Measurements from ENCODE around the gene BHLHE23. TPM values are rescaled to one million over a fixed set of nuclear protein-coding genes. Genes with fewer than 3 reads are reported as not detected.

The BHLHE23 gene
- not detected in 2 replicates for total RNA-seq

GRCh38 chr20:63006540-63007359, at the start of gene BHLHE23:
TSS of gene BHLHE23 (minus strand) at chr20:63006964. CDS start at chr20:63006774, 190 bp downstream.
- intact Hi-C loops (cut with micrococcal nuclease): loop anchor here (5.0 to 10.0 kb wide), 2 partner anchors 134 to 532 kb away; partner anchors contain the start of gene GATA5
- Mint-ChIP-seq H3K36me3 (ENCODE audit: low read depth) (peaks cover 2% of the 10 kb centered on the region), H3K27ac (no peak within 1 kb of the TSS), H3K9me3 (no peaks in the 10 kb centered on the region), H3K27me3 (ENCODE audit: low read depth) (peaks cover 63% of the 10 kb centered on the region), H3K4me1 (ENCODE audit: low read depth) (peaks cover 11% of the 10 kb centered on the region), H3K4me3 (ENCODE audit: low read depth) (no peak within 1 kb of the TSS)
- DNase-seq (ENCODE audit: low spot score): no peak

- Mint-ChIP-seq H3K36me3 (ENCODE audit: low read depth) (no peaks in the 10 kb centered on the region), H3K9me3 (no peaks in the 10 kb centered on the region), H3K27ac (no peak overlapping the region), H3K27me3 (ENCODE audit: low read depth) (peaks cover 2% of the 10 kb centered on the region), H3K4me3 (ENCODE audit: low read depth) (no peak overlapping the region), H3K4me1 (ENCODE audit: low read depth) (no peaks in the 10 kb centered on the region)
- intact Hi-C loops (cut with micrococcal nuclease): loop anchor here (5.0 kb wide), 1 partner anchor 127 kb away; no protein-coding TSS in a partner anchor
- no peak for DNase-seq (ENCODE audit: low spot score)
These were observed 48.9 kb upstream of the BHLHE23 start for GRCh38 chr20:63055575-63056235.

- Mint-ChIP-seq H3K4me3 (ENCODE audit: low read depth) (no peak overlapping the region), H3K27ac (no peak overlapping the region), H3K4me1 (ENCODE audit: low read depth) (no peaks in the 10 kb centered on the region), H3K27me3 (ENCODE audit: low read depth) (peaks cover 2% of the 10 kb centered on the region), H3K36me3 (ENCODE audit: low read depth) (no peaks in the 10 kb centered on the region), H3K9me3 (no peaks in the 10 kb centered on the region)
- intact Hi-C loops (cut with micrococcal nuclease): loop anchor here (5.0 kb wide), 1 partner anchor 128 kb away; no protein-coding TSS in a partner anchor
- DNase-seq (ENCODE audit: low spot score): no peak
These were observed 48.0 kb upstream of the BHLHE23 start for GRCh38 chr20:63054681-63055240.

- intact Hi-C loops (cut with micrococcal nuclease): no loop called here
- Mint-ChIP-seq H3K36me3 (ENCODE audit: low read depth) (no peaks in the 10 kb centered on the region), H3K4me1 (ENCODE audit: low read depth) (no peaks in the 10 kb centered on the region), H3K9me3 (no peaks in the 10 kb centered on the region), H3K4me3 (ENCODE audit: low read depth) (no peak overlapping the region), H3K27me3 (ENCODE audit: low read depth) (peaks cover 2% of the 10 kb centered on the region), H3K27ac (no peak overlapping the region)
- DNase-seq (ENCODE audit: low spot score): no peak
These were observed 47.3 kb upstream of the BHLHE23 start for GRCh38 chr20:63054103-63054474.

GRCh38 chr20:63053432-63054102, 46.8 kb upstream of the BHLHE23 start:
- H3K27me3 Mint-ChIP-seq (ENCODE audit: low read depth): peaks cover 2% of the 10 kb centered on the region
- DNase-seq (ENCODE audit: low spot score): no peak
- H3K9me3 Mint-ChIP-seq: no peaks in the 10 kb centered on the region
- intact Hi-C loops (cut with micrococcal nuclease): no loop called here
- no peaks in the 10 kb centered on the region for H3K4me1 Mint-ChIP-seq (ENCODE audit: low read depth)
- no peaks in the 10 kb centered on the region for H3K36me3 Mint-ChIP-seq (ENCODE audit: low read depth)
- H3K4me3 Mint-ChIP-seq (ENCODE audit: low read depth): no peak overlapping the region
- no peak overlapping the region for H3K27ac Mint-ChIP-seq

- DNase-seq (ENCODE audit: low spot score): no peak
- no peak overlapping the region for H3K4me3 Mint-ChIP-seq (ENCODE audit: low read depth)
- H3K27me3 Mint-ChIP-seq (ENCODE audit: low read depth): peaks cover 2% of the 10 kb centered on the region
- no peaks in the 10 kb centered on the region for H3K36me3 Mint-ChIP-seq (ENCODE audit: low read depth)
- intact Hi-C loops (cut with micrococcal nuclease): no loop called here
- no peaks in the 10 kb centered on the region for H3K4me1 Mint-ChIP-seq (ENCODE audit: low read depth)
- H3K9me3 Mint-ChIP-seq: no peaks in the 10 kb centered on the region
- no peak overlapping the region for H3K27ac Mint-ChIP-seq
These were observed 46.0 kb upstream of the BHLHE23 start for GRCh38 chr20:63052571-63053431.

- no peak for DNase-seq (ENCODE audit: low spot score)
- intact Hi-C loops (cut with micrococcal nuclease): no loop called here
- no peak overlapping the region for H3K27ac Mint-ChIP-seq
- no peaks in the 10 kb centered on the region for H3K4me1 Mint-ChIP-seq (ENCODE audit: low read depth)
- H3K4me3 Mint-ChIP-seq (ENCODE audit: low read depth): no peak overlapping the region
- H3K9me3 Mint-ChIP-seq: no peaks in the 10 kb centered on the region
- H3K36me3 Mint-ChIP-seq (ENCODE audit: low read depth): no peaks in the 10 kb centered on the region
- peaks cover 2% of the 10 kb centered on the region for H3K27me3 Mint-ChIP-seq (ENCODE audit: low read depth)
These were observed 45.1 kb upstream of the BHLHE23 start for GRCh38 chr20:63051911-63052310.

GRCh38 chr20:63051186-63051860, 44.6 kb upstream of the BHLHE23 start:
- Mint-ChIP-seq H3K27ac (no peak overlapping the region), H3K4me1 (ENCODE audit: low read depth) (no peaks in the 10 kb centered on the region), H3K36me3 (ENCODE audit: low read depth) (no peaks in the 10 kb centered on the region), H3K4me3 (ENCODE audit: low read depth) (no peak overlapping the region), H3K27me3 (ENCODE audit: low read depth) (peaks cover 2% of the 10 kb centered on the region), H3K9me3 (no peaks in the 10 kb centered on the region)
- intact Hi-C loops (cut with micrococcal nuclease): no loop called here
- DNase-seq (ENCODE audit: low spot score): no peak

- no peak overlapping the region for H3K27ac Mint-ChIP-seq
- no peak for DNase-seq (ENCODE audit: low spot score)
- intact Hi-C loops (cut with micrococcal nuclease): no loop called here
- H3K27me3 Mint-ChIP-seq (ENCODE audit: low read depth): peaks cover 2% of the 10 kb centered on the region
- H3K4me3 Mint-ChIP-seq (ENCODE audit: low read depth): no peak overlapping the region
- H3K4me1 Mint-ChIP-seq (ENCODE audit: low read depth): no peaks in the 10 kb centered on the region
- H3K36me3 Mint-ChIP-seq (ENCODE audit: low read depth): no peaks in the 10 kb centered on the region
- no peaks in the 10 kb centered on the region for H3K9me3 Mint-ChIP-seq
These were observed 43.6 kb upstream of the BHLHE23 start for GRCh38 chr20:63050406-63050805.

GRCh38 chr20:63049561-63050221, 42.9 kb upstream of the BHLHE23 start:
- no peaks in the 10 kb centered on the region for H3K4me1 Mint-ChIP-seq (ENCODE audit: low read depth)
- H3K36me3 Mint-ChIP-seq (ENCODE audit: low read depth): no peaks in the 10 kb centered on the region
- intact Hi-C loops (cut with micrococcal nuclease): no loop called here
- no peak overlapping the region for H3K27ac Mint-ChIP-seq
- no peaks in the 10 kb centered on the region for H3K9me3 Mint-ChIP-seq
- no peak overlapping the region for H3K4me3 Mint-ChIP-seq (ENCODE audit: low read depth)
- DNase-seq (ENCODE audit: low spot score): no peak
- peaks cover 2% of the 10 kb centered on the region for H3K27me3 Mint-ChIP-seq (ENCODE audit: low read depth)

GRCh38 chr20:63049191-63049518, 42.4 kb upstream of the BHLHE23 start:
- no peaks in the 10 kb centered on the region for H3K36me3 Mint-ChIP-seq (ENCODE audit: low read depth)
- intact Hi-C loops (cut with micrococcal nuclease): no loop called here

More at GRCh38 chr20:63049191-63049518, 42.4 kb upstream of the BHLHE23 start:
- H3K4me1 Mint-ChIP-seq (ENCODE audit: low read depth): no peaks in the 10 kb centered on the region
- peaks cover 2% of the 10 kb centered on the region for H3K27me3 Mint-ChIP-seq (ENCODE audit: low read depth)
- no peaks in the 10 kb centered on the region for H3K9me3 Mint-ChIP-seq
- no peak for DNase-seq (ENCODE audit: low spot score)
- H3K4me3 Mint-ChIP-seq (ENCODE audit: low read depth): no peak overlapping the region
- H3K27ac Mint-ChIP-seq: no peak overlapping the region
